Stimulated activated naive CD4-positive, alpha-beta T cell (primary cell): Measurements from ENCODE around the gene SMIM5.

Experiments used
- DNase-seq, 6 experiments: peaks; one replicate each; lab custom pipeline; 2025; lab: John Stamatoyannopoulos, UW

SMIM5 gene

GRCh38 chr17:75640556-75641119 is 7.4 kb downstream of the SMIM5 start:
- DNase-seq = no peak

GRCh38 chr17:75641343-75641742 is 8.1 kb downstream of the SMIM5 start:
- no peak for DNase-seq

GRCh38 chr17:75642182-75642783 is 9.0 kb downstream of the SMIM5 start:
- no peak for DNase-seq

- DNase-seq = no peak
Observed at GRCh38 chr17:75642784-75643642, 9.8 kb downstream of the SMIM5 start.

GRCh38 chr17:75643643-75644017 is 10.4 kb downstream of the SMIM5 start:
- no peak for DNase-seq

GRCh38 chr17:75645501-75645888 is 12.3 kb downstream of the SMIM5 start:
- DNase-seq = no peak

- no peak for DNase-seq
Observed at GRCh38 chr17:75645889-75646637, 12.8 kb downstream of the SMIM5 start.

GRCh38 chr17:75646638-75646992 is 13.4 kb downstream of the SMIM5 start:
- no peak for DNase-seq

GRCh38 chr17:75647061-75647460 is 13.8 kb downstream of the SMIM5 start:
- no peak for DNase-seq

- DNase-seq = no peak
Observed at GRCh38 chr17:75647921-75648320, 14.7 kb downstream of the SMIM5 start.

GRCh38 chr17:75649687-75650086 is 16.5 kb downstream of the SMIM5 start:
- no peak for DNase-seq

- DNase-seq = no peak
Observed at GRCh38 chr17:75650874-75651273, 17.6 kb downstream of the SMIM5 start.

GRCh38 chr17:75652341-75652740 is 19.1 kb downstream of the SMIM5 start:
- DNase-seq = no peak

- peak in 3 of 6 experiments; percentile 2 to 18 (median 9) for DNase-seq
Observed at GRCh38 chr17:75652934-75653549, 19.8 kb downstream of the SMIM5 start.

- no peak for DNase-seq
Observed at GRCh38 chr17:75654176-75654575, 20.9 kb downstream of the SMIM5 start.

- no peak for DNase-seq
Observed at GRCh38 chr17:75658237-75658636, 25.0 kb downstream of the SMIM5 start.

- no peak for DNase-seq
Observed at GRCh38 chr17:75661531-75661930, 28.3 kb downstream of the SMIM5 start.

GRCh38 chr17:75662511-75662910 is 29.3 kb downstream of the SMIM5 start:
- no peak for DNase-seq

GRCh38 chr17:75664099-75664549 is 30.9 kb downstream of the SMIM5 start:
- no peak for DNase-seq

- DNase-seq = no peak
Observed at GRCh38 chr17:75665981-75666380, 32.7 kb downstream of the SMIM5 start.

GRCh38 chr17:75666959-75667790 is 33.9 kb downstream of the SMIM5 start, which contains the start of the genes RECQL5 and SAP30BP:
Gene RECQL5 (minus strand): TSS chr17:75667154. CDS start chr17:75666557, 597 bp downstream.
Gene SAP30BP (plus strand): TSS chr17:75667338. CDS start chr17:75667373, 35 bp downstream.
- peak; percentile 91 to 98 (median 96) for DNase-seq
